WTC11 (cell line): ENCODE results near the gene DDO.

Source experiments
- MYBL2 ChIP-seq: sonication (generic); formaldehyde crosslinking; IDR thresholded peaks from 2 replicates; pipeline ENCODE4 v1.8.1; 2023; ENCODE audit warnings: mild to moderate bottlenecking, moderate library complexity, missing genetic modification reagents
- SMAD4 ChIP-seq: sonication (generic); formaldehyde crosslinking; IDR thresholded peaks from 2 replicates; pipeline ENCODE4 v1.8.0; 2022; ENCODE audit warnings: mild to moderate bottlenecking, missing genetic modification reagents
- TEAD4 ChIP-seq: sonication (generic); formaldehyde crosslinking; IDR thresholded peaks from 2 replicates; pipeline ENCODE4 v1.8.0; 2022; ENCODE audit warnings: mild to moderate bottlenecking, missing genetic modification reagents
- ZNF219 ChIP-seq: sonication (generic); formaldehyde crosslinking; IDR thresholded peaks from 2 replicates; pipeline ENCODE4 v1.8.0; 2023; ENCODE audit warnings: missing genetic modification reagents, mild to moderate bottlenecking, borderline replicate concordance
- ZNF317 ChIP-seq: sonication (generic); formaldehyde crosslinking; IDR thresholded peaks from 2 replicates; pipeline ENCODE4 v1.8.1; 2023; ENCODE audit warnings: low read depth, mild to moderate bottlenecking, moderate library complexity, missing genetic modification reagents, borderline replicate concordance
- ZNF396 ChIP-seq: fragments of 250-450 bp; sonication (Bioruptor Pico); IDR thresholded peaks from 2 replicates; pipeline ENCODE4 v1.8.0; 2021; ENCODE audit warnings: mild to moderate bottlenecking, moderate library complexity, borderline replicate concordance
- TF ChIP-seq, protein P1 (sequence below): sonication (generic); formaldehyde crosslinking; IDR thresholded peaks from 2 replicates; pipeline ENCODE4 v1.8.0; 2022; ENCODE audit warnings: mild to moderate bottlenecking, missing genetic modification reagents
- TF ChIP-seq, protein P2 (sequence below): fragments of 200-600 bp; IDR thresholded peaks from 2 replicates; pipeline ENCODE4 v1.8.0; 2022; ENCODE audit warnings: antibody characterized with exemption
- TF ChIP-seq, protein P3 (sequence below): sonication (generic); formaldehyde crosslinking; IDR thresholded peaks from 2 replicates; pipeline ENCODE4 v1.8.1; 2023; ENCODE audit warnings: mild to moderate bottlenecking, moderate library complexity, missing genetic modification reagents
- TF ChIP-seq, protein P4 (sequence below): sonication (generic); formaldehyde crosslinking; IDR thresholded peaks from 2 replicates; pipeline ENCODE4 v1.8.1; 2023; ENCODE audit warnings: mild to moderate bottlenecking, missing genetic modification reagents, moderate library complexity
- TF ChIP-seq, protein P5 (sequence below): sonication (generic); formaldehyde crosslinking; IDR thresholded peaks from 2 replicates; pipeline ENCODE4 v1.8.1; 2022; ENCODE audit warnings: low read depth, mild to moderate bottlenecking, moderate library complexity, missing genetic modification reagents, borderline replicate concordance
- TF ChIP-seq, protein P6 (sequence below): sonication (generic); formaldehyde crosslinking; IDR thresholded peaks from 2 replicates; pipeline ENCODE4 v1.8.0; 2022; ENCODE audit warnings: missing genetic modification reagents

DNA sequence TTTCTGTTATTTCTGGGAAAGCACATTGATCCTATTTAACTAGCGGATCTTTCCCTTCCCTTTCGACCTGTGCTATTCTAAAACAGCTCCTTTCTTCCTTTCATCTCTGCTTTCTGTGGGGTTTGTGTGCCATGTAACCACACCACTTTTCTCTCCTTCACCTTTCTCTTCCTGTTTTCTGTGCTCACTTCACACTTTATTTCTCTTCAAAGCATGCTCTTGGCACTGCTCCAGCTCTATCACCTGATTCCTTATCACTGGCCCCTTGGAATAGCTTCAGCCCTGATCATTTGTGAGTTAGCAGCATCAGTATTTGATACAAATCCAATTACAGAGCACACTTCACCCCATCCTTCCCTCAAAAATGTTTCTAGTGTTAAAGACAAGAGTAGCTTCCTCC lies 49.1 kb downstream of the DDO start:
- TF ChIP-seq, protein P1, sequence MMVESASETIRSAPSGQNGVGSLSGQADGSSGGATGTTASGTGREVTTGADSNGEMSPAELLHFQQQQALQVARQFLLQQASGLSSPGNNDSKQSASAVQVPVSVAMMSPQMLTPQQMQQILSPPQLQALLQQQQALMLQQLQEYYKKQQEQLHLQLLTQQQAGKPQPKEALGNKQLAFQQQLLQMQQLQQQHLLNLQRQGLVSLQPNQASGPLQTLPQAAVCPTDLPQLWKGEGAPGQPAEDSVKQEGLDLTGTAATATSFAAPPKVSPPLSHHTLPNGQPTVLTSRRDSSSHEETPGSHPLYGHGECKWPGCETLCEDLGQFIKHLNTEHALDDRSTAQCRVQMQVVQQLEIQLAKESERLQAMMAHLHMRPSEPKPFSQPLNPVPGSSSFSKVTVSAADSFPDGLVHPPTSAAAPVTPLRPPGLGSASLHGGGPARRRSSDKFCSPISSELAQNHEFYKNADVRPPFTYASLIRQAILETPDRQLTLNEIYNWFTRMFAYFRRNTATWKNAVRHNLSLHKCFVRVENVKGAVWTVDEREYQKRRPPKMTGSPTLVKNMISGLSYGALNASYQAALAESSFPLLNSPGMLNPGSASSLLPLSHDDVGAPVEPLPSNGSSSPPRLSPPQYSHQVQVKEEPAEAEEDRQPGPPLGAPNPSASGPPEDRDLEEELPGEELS (CRISPR knock-in tag) = no peak
- TF ChIP-seq, protein P2, sequence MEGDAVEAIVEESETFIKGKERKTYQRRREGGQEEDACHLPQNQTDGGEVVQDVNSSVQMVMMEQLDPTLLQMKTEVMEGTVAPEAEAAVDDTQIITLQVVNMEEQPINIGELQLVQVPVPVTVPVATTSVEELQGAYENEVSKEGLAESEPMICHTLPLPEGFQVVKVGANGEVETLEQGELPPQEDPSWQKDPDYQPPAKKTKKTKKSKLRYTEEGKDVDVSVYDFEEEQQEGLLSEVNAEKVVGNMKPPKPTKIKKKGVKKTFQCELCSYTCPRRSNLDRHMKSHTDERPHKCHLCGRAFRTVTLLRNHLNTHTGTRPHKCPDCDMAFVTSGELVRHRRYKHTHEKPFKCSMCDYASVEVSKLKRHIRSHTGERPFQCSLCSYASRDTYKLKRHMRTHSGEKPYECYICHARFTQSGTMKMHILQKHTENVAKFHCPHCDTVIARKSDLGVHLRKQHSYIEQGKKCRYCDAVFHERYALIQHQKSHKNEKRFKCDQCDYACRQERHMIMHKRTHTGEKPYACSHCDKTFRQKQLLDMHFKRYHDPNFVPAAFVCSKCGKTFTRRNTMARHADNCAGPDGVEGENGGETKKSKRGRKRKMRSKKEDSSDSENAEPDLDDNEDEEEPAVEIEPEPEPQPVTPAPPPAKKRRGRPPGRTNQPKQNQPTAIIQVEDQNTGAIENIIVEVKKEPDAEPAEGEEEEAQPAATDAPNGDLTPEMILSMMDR = no peak
- TF ChIP-seq ZNF317 (CRISPR knock-in tag) (no peak), TEAD4 (CRISPR knock-in tag) (no peak), ZNF396 (no peak), MYBL2 (CRISPR knock-in tag) (no peak), SMAD4 (no peak), ZNF219 (CRISPR knock-in tag) (no peak)
- TF ChIP-seq, protein P3, sequence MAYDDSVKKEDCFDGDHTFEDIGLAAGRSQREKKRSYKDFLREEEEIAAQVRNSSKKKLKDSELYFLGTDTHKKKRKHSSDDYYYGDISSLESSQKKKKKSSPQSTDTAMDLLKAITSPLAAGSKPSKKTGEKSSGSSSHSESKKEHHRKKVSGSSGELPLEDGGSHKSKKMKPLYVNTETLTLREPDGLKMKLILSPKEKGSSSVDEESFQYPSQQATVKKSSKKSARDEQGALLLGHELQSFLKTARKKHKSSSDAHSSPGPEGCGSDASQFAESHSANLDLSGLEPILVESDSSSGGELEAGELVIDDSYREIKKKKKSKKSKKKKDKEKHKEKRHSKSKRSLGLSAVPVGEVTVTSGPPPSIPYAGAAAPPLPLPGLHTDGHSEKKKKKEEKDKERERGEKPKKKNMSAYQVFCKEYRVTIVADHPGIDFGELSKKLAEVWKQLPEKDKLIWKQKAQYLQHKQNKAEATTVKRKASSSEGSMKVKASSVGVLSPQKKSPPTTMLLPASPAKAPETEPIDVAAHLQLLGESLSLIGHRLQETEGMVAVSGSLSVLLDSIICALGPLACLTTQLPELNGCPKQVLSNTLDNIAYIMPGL = no peak
- TF ChIP-seq, protein P4, sequence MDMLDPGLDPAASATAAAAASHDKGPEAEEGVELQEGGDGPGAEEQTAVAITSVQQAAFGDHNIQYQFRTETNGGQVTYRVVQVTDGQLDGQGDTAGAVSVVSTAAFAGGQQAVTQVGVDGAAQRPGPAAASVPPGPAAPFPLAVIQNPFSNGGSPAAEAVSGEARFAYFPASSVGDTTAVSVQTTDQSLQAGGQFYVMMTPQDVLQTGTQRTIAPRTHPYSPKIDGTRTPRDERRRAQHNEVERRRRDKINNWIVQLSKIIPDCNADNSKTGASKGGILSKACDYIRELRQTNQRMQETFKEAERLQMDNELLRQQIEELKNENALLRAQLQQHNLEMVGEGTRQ (CRISPR knock-in tag) = no peak
- TF ChIP-seq, protein P5, sequence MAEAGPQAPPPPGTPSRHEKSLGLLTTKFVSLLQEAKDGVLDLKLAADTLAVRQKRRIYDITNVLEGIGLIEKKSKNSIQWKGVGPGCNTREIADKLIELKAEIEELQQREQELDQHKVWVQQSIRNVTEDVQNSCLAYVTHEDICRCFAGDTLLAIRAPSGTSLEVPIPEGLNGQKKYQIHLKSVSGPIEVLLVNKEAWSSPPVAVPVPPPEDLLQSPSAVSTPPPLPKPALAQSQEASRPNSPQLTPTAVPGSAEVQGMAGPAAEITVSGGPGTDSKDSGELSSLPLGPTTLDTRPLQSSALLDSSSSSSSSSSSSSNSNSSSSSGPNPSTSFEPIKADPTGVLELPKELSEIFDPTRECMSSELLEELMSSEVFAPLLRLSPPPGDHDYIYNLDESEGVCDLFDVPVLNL (CRISPR knock-in tag) = no peak
- TF ChIP-seq, protein P6, sequence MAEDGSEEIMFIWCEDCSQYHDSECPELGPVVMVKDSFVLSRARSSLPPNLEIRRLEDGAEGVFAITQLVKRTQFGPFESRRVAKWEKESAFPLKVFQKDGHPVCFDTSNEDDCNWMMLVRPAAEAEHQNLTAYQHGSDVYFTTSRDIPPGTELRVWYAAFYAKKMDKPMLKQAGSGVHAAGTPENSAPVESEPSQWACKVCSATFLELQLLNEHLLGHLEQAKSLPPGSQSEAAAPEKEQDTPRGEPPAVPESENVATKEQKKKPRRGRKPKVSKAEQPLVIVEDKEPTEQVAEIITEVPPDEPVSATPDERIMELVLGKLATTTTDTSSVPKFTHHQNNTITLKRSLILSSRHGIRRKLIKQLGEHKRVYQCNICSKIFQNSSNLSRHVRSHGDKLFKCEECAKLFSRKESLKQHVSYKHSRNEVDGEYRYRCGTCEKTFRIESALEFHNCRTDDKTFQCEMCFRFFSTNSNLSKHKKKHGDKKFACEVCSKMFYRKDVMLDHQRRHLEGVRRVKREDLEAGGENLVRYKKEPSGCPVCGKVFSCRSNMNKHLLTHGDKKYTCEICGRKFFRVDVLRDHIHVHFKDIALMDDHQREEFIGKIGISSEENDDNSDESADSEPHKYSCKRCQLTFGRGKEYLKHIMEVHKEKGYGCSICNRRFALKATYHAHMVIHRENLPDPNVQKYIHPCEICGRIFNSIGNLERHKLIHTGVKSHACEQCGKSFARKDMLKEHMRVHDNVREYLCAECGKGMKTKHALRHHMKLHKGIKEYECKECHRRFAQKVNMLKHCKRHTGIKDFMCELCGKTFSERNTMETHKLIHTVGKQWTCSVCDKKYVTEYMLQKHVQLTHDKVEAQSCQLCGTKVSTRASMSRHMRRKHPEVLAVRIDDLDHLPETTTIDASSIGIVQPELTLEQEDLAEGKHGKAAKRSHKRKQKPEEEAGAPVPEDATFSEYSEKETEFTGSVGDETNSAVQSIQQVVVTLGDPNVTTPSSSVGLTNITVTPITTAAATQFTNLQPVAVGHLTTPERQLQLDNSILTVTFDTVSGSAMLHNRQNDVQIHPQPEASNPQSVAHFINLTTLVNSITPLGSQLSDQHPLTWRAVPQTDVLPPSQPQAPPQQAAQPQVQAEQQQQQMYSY (CRISPR knock-in tag) = no peak
